GM18858 (cell line): ENCODE results near the gene TCF4.

ENCODE experiments used
- ATAC-seq: cut with Tn5 transposase; IDR thresholded peaks from one replicate; pipeline ENCODE4 v1.9.1; 2021; ENCODE audit not compliant: unreplicated experiment

Gene TCF4

GRCh38 chr18:55331301-55331700 is 256.7 kb downstream of the TCF4 start:
- no peak for ATAC-seq

DNA sequence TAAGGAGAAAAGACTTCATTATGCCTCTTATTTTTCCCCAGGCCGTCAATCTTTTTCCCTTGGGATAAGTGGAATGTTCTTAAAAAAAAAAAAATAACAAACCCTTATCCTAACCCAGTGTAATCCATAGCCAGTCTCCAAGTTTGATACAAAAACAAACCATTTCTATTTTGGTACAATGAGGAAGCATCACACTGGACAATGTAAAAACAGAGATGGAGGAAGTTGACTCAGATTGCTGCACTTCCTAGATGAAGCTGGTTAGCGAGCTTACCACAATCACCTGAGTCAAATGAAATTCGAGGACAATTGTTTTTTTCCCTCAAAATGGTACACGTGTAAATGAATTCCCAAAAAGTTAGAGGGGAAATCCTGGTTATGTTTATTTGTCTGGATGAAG is 259.7 kb downstream of the TCF4 start:
- no peak for ATAC-seq

GRCh38 chr18:55327454-55327853 is 260.5 kb downstream of the TCF4 start:
- ATAC-seq = no peak

DNA sequence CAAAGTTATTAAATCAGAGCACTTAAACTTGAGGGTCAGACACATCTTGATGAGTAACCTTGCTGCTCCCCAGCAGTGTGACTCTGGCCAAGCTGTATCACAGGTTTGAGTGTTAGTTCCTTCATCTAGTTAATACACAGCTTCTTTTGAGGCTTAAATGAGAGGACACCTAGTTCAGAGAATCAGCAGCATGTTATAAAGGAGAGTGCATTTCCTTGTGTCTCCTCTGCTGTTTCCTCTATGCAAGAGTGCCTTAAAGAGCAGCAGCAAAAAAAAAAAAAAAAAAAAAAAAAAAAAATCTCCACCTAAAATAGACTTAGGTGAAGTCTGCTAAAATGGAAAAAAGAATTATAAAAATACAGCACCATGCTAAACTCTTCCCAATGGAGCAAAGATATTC is 261.9 kb downstream of the TCF4 start:
- no peak for ATAC-seq

GRCh38 chr18:55324166-55324565 is 263.8 kb downstream of the TCF4 start:
- no peak for ATAC-seq

DNA sequence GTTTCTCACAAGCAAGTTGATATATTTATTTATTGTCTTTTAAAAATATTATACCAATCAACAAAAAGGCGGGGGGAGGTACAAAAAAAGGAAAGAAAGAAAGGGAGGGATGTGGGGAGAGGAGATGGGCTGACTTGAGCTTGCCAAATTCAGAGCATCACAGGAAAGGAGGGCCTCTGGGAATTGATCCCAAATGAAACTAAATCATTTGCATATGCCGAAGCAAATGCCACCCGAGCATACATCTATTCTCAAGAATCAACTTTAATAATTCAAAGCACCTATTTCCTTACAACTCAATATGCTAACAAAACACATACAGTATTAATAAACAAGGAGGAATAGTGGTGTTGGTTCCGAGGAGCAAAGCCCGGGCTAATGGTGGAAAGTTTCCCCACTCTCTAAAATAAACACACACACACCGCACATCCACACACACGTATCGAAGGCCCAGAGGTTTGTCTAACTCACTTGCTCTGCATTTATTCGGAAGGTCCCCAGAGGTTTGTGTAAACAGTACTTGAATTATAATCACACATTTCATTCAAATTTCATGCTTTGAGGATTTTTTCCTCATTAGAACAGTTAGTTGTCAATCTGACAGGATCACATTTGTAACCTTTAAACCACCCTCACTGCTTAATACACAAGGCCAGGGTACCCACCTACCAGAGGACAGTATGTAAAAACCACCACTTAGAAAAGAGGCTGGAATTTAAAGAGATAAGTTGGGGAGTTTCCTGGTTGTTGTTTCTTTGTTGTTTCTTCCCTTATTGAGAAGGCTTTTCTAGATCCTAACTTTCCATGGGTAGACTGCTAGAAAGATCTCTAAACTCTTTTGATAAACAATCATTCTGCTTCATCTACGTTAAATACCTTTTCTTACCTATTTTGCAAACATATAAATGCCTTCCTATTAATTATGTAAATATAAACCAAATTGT is 264.7 kb downstream of the TCF4 start:
- no peak for ATAC-seq

- peak; percentile 39 for ATAC-seq
Measured at GRCh38 chr18:55322178-55322735, 265.7 kb downstream of the TCF4 start.

- ATAC-seq = peak; percentile 39
Measured at GRCh38 chr18:55321265-55322177, 266.5 kb downstream of the TCF4 start.

- ATAC-seq = no peak
Measured at GRCh38 chr18:55320424-55321264, 267.3 kb downstream of the TCF4 start.

DNA sequence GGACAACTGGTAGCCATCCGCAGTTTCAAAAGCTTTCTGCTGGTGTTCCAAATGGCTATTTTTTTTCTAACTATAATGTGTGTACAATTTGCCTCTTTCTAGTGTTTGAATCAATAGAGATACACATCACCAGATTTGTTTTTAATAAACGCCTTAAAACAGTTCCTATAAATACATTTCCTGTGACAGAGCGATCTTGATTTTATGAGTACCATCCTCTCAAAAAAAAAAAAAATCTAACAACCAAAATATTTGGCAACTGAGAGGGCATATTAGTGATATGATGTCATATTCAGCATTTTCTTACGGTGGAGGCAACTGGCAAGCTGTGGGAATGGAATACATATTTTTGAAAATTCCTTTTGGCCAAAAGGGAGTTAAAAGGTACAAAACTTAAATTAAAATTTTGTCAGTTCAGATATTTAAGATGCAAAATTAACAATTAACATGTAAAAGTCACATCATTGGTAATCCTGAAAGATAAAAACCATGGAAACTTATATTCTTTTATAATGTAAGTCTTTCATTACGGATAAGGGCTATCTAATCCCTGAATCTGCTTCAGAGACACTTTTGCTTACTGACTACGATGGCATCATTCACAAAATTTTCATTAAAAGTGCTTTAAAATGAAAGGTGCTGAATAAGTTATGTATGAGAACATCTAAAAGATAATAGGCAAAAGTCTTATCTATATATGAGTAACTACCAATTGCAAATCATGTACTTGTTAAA is 268.4 kb downstream of the TCF4 start:
- no peak for ATAC-seq

DNA sequence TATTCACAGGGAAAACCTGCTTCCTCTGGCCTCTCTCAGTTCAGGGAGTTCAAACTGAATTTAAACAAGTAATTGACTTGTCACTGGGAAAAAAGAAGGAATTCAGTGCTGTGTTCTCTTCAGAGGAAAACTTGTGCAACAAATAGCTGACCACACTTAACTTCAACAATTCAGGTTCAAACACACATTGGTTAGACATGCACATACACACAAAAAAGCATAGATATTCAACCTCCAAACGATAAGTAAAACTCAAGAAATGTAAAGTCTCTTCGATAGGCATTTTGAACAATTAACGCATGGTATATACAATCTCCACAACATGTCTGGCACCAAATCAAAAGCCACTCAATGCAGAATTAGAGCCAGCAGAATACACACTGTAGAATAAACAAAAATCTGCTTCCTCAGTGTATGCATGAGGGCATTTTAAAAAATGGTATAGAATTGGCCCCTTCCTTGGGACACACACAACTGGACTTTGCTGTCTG is 269.0 kb downstream of the TCF4 start:
- ATAC-seq = no peak

- no peak for ATAC-seq
Measured at GRCh38 chr18:55317864-55318263, 270.1 kb downstream of the TCF4 start.

DNA sequence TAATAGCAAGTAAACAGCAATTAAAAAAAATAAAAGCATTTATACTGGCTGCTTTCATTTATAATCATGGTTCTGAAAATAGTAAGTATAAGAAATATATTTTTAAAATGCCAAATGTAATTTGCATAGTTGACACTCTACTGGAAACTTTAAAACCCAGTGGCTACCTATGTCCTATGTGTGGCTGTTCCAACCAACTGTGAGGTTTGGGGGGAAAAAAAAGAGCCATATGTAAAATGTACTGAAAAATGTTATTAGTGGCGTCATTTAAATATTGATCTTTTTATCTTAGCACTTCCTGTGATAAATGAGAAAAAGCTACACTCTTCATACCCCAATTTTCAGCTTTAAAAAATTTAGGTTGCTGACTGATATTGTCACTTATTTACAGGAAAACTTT is 270.7 kb downstream of the TCF4 start:
- ATAC-seq = no peak

- ATAC-seq = no peak
Measured at GRCh38 chr18:55316486-55317184, 271.4 kb downstream of the TCF4 start.

DNA sequence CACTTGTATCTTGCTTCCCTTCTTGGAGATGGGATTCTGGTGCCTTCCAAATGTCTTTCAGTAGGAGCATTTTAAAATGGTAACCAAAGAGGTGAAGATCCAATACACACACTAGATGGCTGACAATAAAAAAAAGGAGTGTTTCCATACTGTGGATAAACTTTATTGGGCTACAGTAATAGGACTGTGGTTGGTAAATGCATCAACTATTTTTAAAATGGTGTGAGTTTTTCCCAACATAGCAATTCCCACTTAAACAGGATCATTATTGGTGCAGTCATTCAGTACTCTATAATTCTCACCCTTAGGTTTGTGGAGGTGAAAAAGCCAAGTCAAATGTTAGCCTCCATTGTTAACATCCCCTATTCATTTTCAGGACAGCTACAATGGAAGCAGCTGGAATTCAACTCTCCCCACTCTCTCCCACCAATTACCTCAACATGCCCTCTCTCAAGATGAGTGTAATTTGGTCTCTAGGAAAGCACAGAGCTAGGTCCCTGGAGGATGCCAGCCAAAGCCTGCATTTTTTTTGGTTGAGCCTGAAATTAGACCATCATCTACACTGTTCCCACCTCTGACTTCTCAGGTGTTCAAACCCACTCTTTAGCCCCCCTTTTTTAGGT is 273.3 kb downstream of the TCF4 start:
- no peak for ATAC-seq

- ATAC-seq = no peak
Measured at GRCh38 chr18:55314031-55314430, 274.0 kb downstream of the TCF4 start.

DNA sequence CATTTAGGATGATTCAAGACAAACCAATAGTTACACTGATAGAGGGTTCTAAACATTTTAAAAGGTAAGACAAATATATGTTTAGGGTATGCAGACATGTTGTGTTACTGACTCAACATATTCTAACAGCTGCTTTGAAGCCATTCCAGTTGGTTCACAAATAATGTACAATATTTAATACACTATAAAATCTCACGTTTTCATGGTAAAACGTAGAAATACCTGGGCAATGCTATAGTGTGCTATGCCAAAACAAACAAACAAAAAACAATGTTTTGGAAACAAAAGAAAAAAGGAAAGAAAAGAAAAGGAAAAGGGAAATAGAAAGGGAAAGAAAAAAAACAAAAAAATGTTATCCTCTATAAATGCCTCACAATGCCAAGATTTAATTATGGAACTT is 277.1 kb downstream of the TCF4 start:
- no peak for ATAC-seq

DNA sequence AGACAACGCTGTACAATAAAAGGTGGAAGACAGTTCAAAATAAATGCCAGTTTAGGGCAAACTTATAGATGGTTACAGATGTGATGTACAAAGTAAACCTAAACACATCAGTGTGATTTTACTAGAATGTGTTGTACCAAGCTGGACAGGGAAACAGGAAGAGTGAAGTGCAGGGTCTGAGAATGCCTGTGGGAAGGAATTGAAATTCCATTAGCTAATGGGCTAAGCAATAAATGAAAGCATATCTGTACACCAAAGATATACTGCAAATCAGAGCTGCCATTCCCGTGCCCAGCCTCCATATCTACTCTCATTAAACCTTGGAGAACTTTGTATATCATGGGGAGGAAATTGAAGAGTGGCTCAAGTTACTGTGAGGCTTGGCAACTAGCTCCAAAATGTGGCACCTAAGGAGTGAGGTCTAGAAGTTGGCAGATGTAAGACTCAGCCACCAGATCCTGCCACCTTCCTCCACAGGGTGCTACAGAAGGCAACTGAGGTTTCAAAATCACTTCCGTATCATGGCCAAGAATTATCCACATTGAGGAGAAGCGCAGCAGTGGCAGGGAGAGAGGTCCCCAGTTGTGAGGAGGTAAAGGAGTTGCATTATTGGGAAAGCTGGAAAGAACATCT is 277.8 kb downstream of the TCF4 start:
- no peak for ATAC-seq
